DOHH2 (cell line): ENCODE measurements around the gene GAD1.

Experiments used
- H3F3A ChIP-seq: fragments of 200-600 bp; sonication (generic), shearing (Covaris generic); 2 replicates; pipeline ENCODE4 v1.6.0; 2016; ENCODE audit warnings: antibody characterized with exemption, mild to moderate bottlenecking; ENCODE audit not compliant: control insufficient read depth, insufficient read depth
- H3K27ac ChIP-seq: fragments of 200-600 bp; sonication (generic); 2 replicates; pipeline ENCODE4 v1.5.1; 2014; ENCODE audit warnings: low read depth, mild to moderate bottlenecking, low read length, moderate library complexity
- H3K27me3 ChIP-seq: fragments of 200-600 bp; sonication (generic); 2 replicates; pipeline ENCODE4 v1.6.1; 2014; ENCODE audit warnings: mild to moderate bottlenecking, low read length, mixed read lengths; ENCODE audit not compliant: control insufficient read depth
- H3K36me3 ChIP-seq: fragments of 200-600 bp; sonication (generic); 2 replicates; pipeline ENCODE4 v1.6.1; 2014; ENCODE audit warnings: mild to moderate bottlenecking, low read length, moderate library complexity, mixed read lengths; ENCODE audit not compliant: control insufficient read depth
- H3K4me1 ChIP-seq: fragments of 200-600 bp; sonication (generic); 2 replicates; pipeline ENCODE4 v1.6.1; 2014; ENCODE audit warnings: mild to moderate bottlenecking, low read length, mixed read lengths; ENCODE audit not compliant: control insufficient read depth
- H3K4me2 ChIP-seq: fragments of 200-600 bp; sonication (generic); 2 replicates; pipeline ENCODE4 v1.6.0; 2014; ENCODE audit warnings: mild to moderate bottlenecking, low read length, moderate library complexity
- H3K4me3 ChIP-seq: fragments of 200-600 bp; sonication (generic); 2 replicates; pipeline ENCODE4 v1.5.1; 2014; ENCODE audit warnings: mild to moderate bottlenecking, low read length, mixed read lengths
- H3K79me2 ChIP-seq: fragments of 200-600 bp; sonication (generic); 2 replicates; pipeline ENCODE4 v1.6.1; 2014; ENCODE audit warnings: mild to moderate bottlenecking, low read length, mixed read lengths; ENCODE audit not compliant: control insufficient read depth
- H3K9me2 ChIP-seq: fragments of 200-600 bp; sonication (generic); replicated peaks from 2 replicates; pipeline ENCODE4 v1.6.1; 2014; ENCODE audit warnings: mild to moderate bottlenecking, low read length, mixed read lengths; ENCODE audit not compliant: control insufficient read depth
- H3K9me3 ChIP-seq: fragments of 200-600 bp; sonication (generic); 2 replicates; pipeline ENCODE4 v1.6.1; 2014; ENCODE audit warnings: antibody characterized with exemption, low read length, mixed read lengths; ENCODE audit not compliant: control insufficient read depth, insufficient read depth
- H4K20me1 ChIP-seq: fragments of 200-600 bp; sonication (generic); 2 replicates; pipeline ENCODE4 v1.6.0; 2014; ENCODE audit warnings: low read depth, mild to moderate bottlenecking, antibody characterized with exemption, low read length, moderate library complexity; ENCODE audit not compliant: control insufficient read depth, insufficient read depth
- EZH2phosphoT487 ChIP-seq: fragments of 200-600 bp; sonication (generic); IDR thresholded peaks from 2 replicates; pipeline ENCODE4 v1.6.1; 2017; ENCODE audit warnings: borderline replicate concordance, mild to moderate bottlenecking, antibody characterized with exemption, low read length, moderate library complexity, mixed read lengths
- TF ChIP-seq, protein P1 (sequence below): fragments of 200-600 bp; sonication (generic); IDR thresholded peaks from one replicate; pipeline ENCODE4 v1.5.1; 2014; ENCODE audit warnings: antibody characterized with exemption, mild to moderate bottlenecking, low read depth, low read length; ENCODE audit not compliant: poor library complexity, severe bottlenecking

The GAD1 gene

DNA sequence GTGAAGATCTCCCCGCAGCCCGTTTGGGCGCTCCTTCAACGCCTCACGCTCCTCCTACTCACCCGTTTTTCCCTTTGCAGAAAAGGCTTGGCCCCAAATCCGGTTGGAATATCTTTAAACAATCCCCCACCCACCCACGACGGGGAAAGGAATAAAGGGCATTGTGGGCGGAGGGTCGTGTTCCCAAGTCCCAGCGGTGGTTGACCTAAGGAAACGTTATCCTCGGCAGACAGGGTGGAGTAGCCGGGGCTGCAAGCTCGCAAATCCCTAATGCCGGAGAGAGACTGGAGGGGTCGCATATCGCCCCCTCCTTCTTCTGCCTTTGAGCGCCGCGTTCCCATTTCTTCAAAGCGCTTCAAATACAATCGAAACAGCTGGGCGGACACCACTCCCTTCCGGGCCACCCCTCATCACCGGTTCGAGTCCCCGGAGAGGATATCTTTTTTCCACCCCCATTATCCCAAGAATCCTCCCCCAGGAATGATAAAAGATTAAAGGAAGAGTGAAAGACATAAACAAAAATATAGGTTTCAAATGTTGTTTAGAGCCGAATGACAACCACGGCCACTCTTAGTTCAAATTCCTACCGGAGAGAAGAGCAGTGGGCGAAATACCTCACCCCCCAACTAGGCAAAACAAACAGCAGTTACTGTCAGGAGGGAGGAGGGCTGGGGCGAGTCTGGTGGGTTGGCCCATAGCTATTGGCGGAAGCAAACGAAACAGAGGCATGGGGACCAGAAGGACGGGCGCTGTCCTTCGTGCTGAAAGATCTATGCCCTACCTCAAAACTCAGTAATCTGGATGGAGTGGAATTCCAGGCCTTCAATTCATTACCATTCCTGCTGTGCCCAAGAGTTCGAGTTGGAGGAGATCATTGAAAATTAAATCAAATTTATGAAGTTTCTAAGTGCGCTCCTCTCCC, 2.8 kb upstream of the GAD1 start:
- no peaks in the 10 kb centered on the region for H3K9me3 ChIP-seq
- H3K4me3 ChIP-seq, result no peak overlapping the region
- no peaks in the 10 kb centered on the region for H3K9me2 ChIP-seq
- no peaks in the 10 kb centered on the region; the same call in 1 of the 2 replicates for H3F3A ChIP-seq
- no peak for TF ChIP-seq EZH2phosphoT487
- TF ChIP-seq, protein P1, sequence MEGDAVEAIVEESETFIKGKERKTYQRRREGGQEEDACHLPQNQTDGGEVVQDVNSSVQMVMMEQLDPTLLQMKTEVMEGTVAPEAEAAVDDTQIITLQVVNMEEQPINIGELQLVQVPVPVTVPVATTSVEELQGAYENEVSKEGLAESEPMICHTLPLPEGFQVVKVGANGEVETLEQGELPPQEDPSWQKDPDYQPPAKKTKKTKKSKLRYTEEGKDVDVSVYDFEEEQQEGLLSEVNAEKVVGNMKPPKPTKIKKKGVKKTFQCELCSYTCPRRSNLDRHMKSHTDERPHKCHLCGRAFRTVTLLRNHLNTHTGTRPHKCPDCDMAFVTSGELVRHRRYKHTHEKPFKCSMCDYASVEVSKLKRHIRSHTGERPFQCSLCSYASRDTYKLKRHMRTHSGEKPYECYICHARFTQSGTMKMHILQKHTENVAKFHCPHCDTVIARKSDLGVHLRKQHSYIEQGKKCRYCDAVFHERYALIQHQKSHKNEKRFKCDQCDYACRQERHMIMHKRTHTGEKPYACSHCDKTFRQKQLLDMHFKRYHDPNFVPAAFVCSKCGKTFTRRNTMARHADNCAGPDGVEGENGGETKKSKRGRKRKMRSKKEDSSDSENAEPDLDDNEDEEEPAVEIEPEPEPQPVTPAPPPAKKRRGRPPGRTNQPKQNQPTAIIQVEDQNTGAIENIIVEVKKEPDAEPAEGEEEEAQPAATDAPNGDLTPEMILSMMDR, result no peak
- no peaks in the 10 kb centered on the region for H3K79me2 ChIP-seq
- peaks cover 45% of the 10 kb centered on the region for H3K27me3 ChIP-seq
- no peaks in the 10 kb centered on the region for H3K36me3 ChIP-seq
- H3K4me1 ChIP-seq, result peaks cover 19% of the 10 kb centered on the region
- H3K27ac ChIP-seq, result no peak overlapping the region
- no peaks in the 10 kb centered on the region for H4K20me1 ChIP-seq
- H3K4me2 ChIP-seq, result no peak overlapping the region

DNA sequence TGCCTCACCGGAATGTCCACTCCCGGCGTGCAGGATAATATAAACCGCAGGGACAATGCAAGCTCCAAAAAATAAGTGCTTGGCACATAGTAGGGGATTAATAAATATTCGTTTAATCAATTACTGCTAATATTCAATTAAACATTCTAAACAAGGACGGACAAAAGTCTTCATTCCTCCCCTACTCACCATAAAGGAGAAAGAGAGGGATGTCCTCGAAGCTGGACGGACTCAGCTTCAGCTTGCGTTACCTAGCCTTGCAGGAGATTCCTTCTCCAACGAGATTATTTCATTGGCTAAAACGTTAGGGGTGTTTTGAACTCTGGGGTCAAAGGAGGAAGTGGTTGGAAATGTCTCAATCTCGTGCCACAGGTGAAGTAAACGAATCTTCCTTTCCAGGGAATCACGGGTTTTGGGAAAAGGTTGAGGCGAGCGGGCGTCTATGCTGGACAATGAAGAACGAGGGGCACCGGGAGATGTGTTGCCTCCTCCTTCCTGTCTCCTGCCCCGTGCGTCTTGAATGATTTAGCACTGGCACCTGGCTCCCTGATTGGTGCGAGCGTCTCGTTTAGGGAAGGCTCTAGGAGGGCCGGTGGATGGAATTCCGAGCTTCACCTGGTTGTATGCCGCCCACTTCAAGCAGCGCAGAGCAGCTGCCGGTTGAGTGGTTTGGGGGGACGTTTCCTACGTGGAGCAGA, 2.0 kb upstream of the GAD1 start:
- Histone ChIP-seq H3K36me3 (no peaks in the 10 kb centered on the region), H3K4me3 (no peak overlapping the region), H4K20me1 (no peaks in the 10 kb centered on the region), H3K4me1 (peaks cover 19% of the 10 kb centered on the region), H3K27me3 (peaks cover 43% of the 10 kb centered on the region), H3K79me2 (no peaks in the 10 kb centered on the region), H3K9me2 (no peaks in the 10 kb centered on the region), H3F3A (no peaks in the 10 kb centered on the region; the same call in 1 of the 2 replicates), H3K27ac (no peak overlapping the region), H3K9me3 (no peaks in the 10 kb centered on the region), H3K4me2 (no peak overlapping the region; the same call in 1 of the 2 replicates)
- TF ChIP-seq, protein P1, result no peak
- TF ChIP-seq EZH2phosphoT487, result no peak

DNA sequence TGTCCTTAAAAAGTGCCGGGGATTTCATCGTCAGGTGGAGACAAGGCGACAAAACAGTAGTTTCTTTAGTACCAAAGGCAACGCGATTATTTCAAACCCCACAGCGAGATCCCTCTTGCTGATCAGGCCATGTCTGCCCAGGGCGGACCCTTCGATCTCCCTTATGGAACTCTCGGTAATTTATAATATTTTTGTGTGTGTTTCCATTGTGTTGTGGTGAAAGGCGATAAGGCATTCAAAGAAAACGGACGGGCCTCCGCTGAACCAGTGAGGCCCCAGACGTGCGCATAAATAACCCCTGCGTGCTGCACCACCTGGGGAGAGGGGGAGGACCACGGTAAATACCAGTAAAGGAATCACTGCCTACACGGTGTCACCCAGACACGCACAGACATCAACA, 1.4 kb upstream of the GAD1 start:
- Histone ChIP-seq H3K27ac (no peak overlapping the region), H3K36me3 (no peaks in the 10 kb centered on the region), H3K9me3 (no peaks in the 10 kb centered on the region), H3K4me1 (peaks cover 20% of the 10 kb centered on the region), H3K79me2 (no peaks in the 10 kb centered on the region), H3K4me2 (peak overlapping the region; percentile 97), H3F3A (no peaks in the 10 kb centered on the region; the same call in 1 of the 2 replicates), H3K4me3 (peak overlapping the region; percentile 79), H3K27me3 (peaks cover 47% of the 10 kb centered on the region), H4K20me1 (no peaks in the 10 kb centered on the region), H3K9me2 (no peaks in the 10 kb centered on the region)
- TF ChIP-seq, protein P1, result no peak
- TF ChIP-seq EZH2phosphoT487, result no peak
